Measurements from ENCODE around the gene MCEE.
"Not testable (repeated sequence)": the region's sequence is repeated elsewhere in the genome, so short reads cannot be mapped to it uniquely, and the experiment has no call there.

DNA sequence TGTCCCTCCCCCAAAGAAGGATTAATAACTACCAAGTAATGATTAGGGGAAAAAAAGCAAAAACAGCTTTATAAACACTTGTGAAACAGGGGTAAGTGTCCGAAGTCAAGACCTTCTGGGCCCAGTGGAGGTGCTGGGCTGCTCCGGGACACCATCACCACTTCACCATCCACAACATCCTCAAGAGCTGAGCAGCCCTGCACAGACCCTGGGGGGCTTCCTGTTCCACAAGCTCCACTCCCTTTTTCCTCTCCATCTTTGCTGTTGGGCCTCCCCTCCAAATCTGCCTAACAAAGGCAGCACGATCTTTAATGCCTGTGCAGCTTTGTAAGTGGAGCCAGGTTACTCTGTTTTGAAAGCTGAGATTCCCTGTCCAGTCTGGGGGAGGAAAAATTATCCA is 46.7 kb downstream of the MCEE start:
- TF ChIP-seq CTCF (conservative IDR thresholded peaks at IDR 0.05; ENCODE audit: low read depth, low read length); FOS (IDR thresholded peaks at IDR 0.05; ENCODE audit: low read depth, low read length); SMC3 (IDR thresholded peaks at IDR 0.05; ENCODE audit: low read depth, low read length); BHLHE40 (IDR thresholded peaks at IDR 0.05; ENCODE audit: low read depth, low read length); POLR2A (IDR thresholded peaks at IDR 0.05; ENCODE audit: low read depth, low read length): not testable (repeated sequence)
- TF ChIP-seq, protein P1, sequence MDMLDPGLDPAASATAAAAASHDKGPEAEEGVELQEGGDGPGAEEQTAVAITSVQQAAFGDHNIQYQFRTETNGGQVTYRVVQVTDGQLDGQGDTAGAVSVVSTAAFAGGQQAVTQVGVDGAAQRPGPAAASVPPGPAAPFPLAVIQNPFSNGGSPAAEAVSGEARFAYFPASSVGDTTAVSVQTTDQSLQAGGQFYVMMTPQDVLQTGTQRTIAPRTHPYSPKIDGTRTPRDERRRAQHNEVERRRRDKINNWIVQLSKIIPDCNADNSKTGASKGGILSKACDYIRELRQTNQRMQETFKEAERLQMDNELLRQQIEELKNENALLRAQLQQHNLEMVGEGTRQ (IDR thresholded peaks at IDR 0.05; ENCODE audit: low read depth, low read length), result not testable (repeated sequence)

Measured in IMR-90 (cell line).